Lung microvascular endothelial cell (primary cell): Measurements from ENCODE around the gene CCDC183. TPM values are rescaled to one million over a fixed set of nuclear protein-coding genes. Genes with fewer than 3 reads are reported as not detected.
"Not testable (repeated sequence)": the region's sequence is repeated elsewhere in the genome, so short reads cannot be mapped to it uniquely, and the experiment has no call there.

Experiments
- DNase-seq, 2 donors: peaks; one replicate each; pipeline versions ENCODE4 v3.0.0 to v3.0.0-alpha.2; 2010; ENCODE audit warnings: low read depth in 2 of 2
- total RNA-seq: library from RNA; depleted of rRNA; stranded (reverse); fragments of >200 nt; gene quantifications from 2 replicates; pipeline ENCODE4 v1.2.1, GENCODE V29; 2014

Gene CCDC183
- total RNA-seq, 1 donor from 2014 or later: 1.4 TPM

DNA sequence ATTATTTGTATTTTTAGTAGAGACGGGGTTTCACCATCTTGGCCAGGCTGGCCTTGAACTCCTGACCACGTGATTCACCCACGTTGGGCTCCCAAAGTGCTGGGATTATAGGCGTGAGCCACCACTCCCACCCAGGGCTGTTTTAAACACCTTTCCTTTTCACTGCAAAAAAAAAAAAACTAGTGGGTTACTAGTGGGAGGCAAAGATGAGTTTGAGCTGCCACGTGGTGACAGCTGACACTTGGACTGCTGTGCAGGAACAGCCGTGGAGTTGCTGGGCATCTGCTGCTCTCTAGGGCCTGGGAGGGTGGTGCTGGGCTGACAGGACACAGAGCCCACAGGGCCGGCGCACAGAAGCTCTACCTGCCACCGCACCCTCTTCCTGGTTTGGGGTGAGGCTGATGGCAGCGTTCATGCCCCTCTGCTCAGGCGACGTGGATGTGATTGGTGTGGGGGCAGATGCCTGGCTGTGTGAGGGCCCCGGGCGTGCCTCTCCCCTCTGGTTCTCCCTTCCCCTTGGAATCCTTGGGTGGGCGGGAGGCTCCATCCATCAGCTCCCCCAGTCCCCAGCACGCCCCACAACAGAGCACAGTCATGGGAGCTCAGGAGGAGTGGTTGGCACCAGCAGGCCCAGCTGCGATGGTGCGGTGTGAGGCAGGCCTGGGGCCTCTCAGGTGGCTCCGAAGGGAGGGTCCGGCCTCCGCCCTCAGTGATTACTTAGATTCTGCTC lies 28.5 kb downstream of the CCDC183 start:
- no peak for DNase-seq

DNA sequence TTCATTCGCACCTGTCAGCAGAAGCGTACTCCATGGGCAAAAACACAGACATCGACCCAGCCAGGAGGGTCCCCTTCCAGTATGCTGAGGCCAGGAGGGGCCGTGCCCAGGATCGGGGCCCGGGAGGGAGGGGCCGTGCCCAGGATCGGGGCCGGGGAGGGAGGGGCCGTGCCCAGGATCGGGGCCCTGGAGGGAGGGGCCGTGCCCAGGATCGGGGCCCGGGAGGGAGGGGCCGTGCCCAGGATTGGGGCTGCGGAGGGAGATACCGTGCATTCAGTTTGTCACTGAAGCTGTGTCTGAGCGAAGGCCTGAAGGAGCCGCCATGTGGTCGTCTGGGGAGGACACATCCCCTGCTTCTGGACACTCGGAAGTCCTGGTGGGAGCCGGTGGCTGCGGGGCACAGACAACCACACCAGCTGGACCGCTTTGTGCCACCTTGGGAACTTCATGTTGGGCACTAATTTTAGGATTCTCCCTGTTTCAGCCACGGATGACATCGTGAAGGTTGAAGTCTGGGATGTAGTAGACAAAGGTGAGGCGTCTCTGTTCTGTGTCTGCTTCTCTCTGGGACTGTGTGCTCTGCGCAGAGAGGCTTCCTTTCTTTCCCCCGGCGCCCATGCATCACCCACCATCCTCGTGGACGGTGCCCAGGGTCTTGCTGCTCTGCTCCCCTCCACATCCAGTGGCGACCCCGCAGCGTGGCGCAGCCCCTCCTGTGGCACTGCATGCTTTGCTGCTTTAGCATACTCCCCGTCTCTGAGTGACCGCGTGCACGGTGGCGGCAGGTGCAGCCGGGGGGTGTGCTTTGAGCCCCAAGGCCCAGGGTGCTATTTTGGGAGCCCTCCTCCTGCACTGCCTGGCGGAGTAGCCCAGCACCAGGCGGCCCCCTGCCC lies 29.4 kb downstream of the CCDC183 start:
- no peak for DNase-seq

DNA sequence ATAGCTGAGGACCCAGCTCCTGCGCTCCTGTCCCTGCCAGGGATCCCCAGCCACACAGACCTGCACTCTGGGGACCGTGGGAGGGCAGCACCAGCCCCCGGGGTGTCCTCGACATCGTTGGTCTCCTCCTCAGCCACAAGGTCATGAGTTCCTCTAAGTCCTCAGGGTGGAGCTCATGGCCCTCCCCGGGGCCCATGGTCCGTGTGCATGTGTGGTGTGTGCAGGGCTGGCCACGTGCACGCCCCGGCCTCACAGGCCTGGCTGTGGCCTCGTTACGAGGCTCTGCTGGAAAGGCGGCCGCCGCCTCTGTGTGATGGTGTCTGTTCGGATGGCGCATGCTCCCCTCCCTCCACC lies 30.0 kb downstream of the CCDC183 start:
- no peak for DNase-seq

DNA sequence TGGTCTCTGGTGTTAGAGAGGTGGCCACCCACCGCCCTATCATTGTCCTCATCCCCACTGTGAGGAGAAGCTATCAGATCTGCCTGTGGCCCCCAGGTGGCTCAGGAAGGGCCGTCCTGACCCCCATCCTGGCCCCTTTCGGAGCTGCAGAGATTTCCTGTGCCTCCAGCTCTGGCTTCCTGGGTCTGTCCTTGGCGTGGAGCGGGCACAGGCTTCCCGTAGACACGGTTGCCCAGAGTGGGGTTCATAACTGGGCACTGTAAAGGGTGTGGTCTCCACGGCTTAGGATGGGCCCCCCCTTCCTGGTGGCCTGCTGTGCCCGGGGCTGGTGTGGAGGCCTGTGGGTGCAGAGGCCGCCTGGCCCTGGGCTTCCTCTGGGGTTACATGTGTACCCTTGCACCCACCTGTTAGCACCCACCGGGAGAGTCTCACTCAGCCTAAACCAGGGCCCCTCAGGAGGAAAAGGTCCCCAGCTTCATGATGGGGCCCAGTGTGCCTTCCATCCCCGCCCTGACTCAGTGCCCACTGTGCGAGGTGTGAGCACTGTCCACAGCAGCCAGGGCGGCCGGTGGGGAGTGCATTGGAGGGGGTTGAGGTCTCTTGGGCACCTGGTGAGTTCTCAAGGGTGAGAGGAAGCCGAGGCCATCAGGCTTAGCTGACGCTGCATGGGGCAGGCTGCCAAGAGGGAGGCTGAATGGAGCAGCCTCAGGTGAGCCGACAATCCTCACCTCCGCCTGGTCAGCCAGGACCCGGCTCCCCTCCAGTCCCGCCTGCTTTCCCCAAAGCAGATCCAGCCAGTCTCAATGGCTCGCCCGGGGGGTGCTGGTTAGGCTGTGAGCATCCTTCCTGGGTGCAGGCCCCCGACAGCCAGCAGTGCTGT lies 30.8 kb downstream of the CCDC183 start:
- no peak for DNase-seq

DNA sequence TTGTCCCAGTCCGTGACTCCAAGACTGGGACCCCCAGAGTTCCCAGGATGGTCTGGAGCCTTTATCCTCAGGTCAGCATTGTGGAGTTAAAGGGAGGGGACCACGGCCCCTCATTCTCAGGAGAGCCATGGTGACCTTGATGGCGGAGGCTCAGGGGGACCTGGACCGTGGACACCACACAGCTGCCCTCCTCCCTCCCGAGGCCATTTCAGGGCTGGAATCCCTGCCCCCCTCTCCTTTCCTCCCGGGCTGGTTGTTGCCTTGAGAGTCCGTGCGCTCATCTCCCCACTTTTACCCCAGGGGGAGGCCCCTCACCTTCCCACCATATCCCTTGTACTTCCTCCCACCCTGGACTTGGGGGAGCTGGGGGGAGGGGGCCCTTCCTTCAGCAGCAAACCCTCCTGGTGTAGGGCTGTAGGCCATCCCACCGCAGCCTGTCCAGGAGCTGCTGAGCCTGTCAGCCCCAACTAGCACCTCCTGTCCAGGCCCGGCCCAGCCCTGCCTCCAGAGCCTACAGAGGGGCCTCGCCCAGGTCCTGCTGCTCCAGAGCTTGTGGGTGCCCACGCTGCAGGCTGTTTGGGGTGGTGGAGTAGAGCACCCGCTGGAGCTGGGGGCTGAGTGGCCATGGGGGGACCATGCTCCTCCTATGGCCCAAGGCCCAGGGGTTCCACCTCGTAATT lies 31.8 kb downstream of the CCDC183 start:
- no peak for DNase-seq

DNA sequence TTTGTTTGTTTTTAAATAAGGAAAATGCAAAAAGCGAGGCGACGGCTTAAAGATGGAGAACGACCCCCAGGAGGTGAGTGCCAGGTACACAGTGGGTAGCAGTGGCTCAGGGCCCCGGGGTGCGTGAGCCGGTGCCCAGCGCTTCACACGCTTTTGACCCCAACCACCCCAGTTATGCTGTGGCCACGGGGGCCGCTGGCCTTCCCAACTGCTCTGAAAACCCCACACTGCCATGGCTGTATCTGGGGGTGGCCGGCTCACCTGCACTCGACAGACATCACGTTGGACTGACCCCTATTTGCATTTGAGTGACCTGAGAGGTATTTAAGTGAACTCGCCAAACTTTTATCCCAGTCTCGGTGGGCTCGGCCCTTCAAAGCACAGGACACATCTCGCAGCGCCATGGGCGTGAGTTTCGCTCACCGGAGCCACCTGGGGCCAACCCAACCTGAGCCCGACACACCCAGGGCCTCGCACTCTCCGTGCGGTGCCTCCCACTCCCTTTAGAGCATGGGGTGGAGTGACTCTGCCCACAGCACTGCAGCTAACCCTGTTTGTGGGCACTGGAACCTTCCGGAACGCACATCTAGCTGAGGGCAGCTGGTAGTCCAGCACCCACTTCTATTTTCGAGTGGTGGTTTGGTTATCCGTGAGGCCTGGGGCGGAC lies 32.5 kb downstream of the CCDC183 start:
- no peak for DNase-seq

DNA sequence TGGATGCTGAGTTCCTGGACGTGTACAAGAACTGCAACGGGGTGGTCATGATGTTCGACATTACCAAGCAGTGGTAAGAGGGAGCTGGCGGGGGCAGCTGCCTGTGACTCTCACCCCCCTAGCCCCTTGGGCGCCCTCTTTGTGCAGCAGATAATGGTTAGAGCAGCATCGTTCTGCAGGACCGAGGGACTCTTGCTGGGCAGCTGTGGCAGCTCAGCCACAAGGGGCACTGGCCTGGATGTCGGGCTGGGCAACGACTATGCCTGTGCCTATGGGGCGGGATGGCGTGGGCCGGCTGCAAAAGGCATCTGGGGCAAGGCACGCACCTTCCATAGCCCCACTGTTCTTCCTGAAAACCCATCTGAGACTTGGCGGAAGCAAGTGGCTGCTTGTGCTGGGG lies 33.3 kb downstream of the CCDC183 start:
- DNase-seq: no peak

DNA sequence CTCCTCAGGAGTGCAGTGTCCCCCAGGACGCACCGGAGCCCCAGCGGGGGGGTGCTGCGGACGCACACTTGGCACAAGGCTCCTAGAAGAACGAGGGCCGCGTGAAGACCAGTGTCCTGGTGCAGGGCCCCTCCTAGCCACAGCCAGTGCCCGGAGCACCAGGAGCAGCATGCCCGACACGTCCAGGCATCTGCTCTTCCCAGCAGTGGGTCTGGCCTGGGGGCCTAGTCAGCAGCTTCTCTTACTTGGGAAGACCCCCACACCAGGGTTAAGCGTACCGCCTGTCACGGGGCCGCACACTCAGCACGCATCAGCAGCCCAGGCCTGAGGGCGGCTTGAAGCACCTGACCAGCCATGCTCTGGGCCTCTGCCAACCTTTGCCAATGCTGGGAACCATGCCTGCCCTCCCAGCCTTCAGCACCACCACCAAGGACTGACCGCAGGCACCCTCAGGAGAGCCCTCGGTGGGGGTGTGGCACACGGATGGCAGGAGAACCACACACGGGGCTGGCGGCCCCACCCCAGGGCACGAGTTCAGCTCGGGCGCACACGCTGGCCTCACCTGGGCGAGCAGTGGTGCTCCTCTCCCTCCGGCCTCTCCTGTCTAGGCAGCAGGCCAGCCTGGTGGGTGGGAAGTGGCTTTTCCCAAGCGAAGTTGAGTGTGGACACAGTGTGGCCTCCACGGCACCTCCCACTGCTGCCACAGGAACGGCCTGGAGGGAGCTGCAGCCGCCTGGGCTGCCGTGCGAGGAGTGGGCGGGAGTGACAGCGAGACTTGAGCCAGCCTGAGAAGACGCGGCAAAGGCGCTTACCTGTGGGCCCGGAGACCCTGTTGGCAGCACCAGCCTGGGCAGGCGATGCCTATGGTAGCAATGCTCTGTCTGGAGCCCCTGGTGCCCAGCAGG lies 34.1 kb downstream of the CCDC183 start:
- DNase-seq: no peak

DNA sequence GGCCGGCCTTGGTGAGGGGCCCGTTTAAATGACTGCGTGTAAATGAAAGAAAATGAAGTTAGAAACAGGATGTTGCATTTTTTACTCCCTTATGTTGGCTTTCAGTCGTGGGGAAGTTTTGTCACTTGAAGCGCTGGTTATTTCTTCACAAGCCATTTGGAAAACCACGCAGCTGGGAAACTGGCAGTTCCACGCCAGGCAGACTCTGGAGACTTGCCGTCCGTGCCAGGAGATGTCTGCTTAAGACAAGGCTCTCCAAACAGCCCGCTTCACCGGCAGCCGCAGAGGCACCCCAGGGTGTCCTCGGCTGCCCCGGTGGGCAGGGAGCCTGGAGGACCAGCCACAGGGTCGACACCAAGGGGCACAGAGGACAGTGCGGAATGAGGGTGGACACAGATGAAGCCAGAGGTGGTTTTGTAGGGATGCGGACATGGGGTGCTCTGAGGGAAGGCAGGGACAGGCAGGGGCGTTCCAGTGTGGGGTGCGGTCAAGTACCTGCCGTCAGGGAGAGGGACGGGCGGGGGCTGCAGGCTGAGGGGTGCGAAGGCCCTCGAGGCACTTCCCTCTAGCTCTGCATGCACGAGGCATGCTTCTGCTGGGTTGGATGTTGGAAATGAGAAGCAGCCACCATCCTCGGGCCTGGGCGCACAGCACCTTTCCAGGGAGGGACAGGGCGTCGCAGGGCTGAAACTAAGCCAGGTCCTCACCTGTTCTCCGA lies 35.0 kb downstream of the CCDC183 start:
- DNase-seq: no peak

DNA sequence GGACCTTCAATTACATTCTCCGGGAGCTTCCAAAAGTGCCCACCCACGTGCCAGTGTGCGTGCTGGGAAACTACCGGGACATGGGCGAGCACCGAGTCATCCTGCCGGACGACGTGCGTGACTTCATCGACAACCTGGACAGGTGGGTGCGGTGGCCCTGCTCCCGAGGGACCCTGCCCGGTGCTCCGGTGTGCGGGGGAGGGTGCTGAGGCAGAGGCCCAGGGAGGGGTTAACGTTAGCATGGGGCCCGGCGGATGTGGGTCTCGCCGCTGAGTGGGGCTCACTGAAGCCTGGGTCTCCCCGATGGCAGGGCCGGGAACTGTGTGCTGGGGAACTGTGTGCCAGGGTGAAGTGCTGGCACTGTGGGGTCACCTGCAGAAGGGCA lies 35.6 kb downstream of the CCDC183 start:
- no peak for DNase-seq

DNA sequence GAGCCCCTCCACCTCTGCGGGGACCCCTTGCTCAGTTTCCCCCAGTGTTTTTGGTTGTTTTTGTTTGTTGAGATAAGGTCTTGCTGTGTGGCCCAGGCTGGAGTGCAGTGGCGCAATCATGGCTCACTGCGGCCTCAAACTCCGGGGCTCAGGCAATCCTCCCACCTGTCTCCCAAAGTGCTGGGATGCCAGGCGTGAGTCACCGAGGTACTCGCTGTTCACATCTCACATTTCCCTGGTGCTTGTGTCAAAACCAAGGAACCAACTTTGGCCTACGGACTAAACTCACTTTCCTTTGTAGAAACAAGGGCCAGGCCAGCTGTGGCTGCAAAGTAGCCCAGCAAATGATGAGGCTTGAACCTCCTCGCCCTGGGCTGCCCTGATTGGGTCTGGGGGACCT lies 36.4 kb downstream of the CCDC183 start:
- no peak for DNase-seq

DNA sequence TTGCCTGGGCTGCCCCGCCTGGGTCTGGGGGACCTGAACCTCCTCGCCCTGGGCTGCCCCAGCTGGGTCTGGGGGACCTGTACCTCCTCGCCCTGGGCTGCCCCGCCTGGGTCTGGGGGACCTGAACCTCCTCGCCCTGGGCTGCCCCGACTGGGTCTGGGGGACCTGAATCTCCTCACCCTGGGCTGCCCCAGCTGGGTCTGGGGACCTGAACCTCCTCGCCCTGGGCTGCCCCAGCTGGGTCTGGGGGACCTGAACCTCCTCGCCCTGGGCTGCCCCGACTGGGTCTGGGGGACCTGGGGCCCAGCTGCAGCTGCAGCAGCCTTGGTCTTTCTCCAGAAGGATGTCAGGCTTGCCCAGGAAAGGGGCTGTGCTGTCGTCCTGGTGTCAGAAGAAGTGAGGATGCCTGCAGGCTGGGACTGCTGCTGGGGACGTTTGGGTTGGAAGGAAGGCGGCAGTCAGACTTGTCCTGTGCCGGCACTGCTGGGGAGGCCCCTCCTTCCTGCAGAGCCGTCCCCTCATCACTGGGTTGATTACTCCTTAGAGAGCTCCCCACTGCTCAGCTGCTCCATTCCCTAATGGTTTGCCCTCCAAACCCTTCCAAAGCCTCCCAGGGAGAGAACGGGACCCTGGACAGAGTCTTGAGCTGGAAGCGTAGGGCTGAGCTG lies 37.4 kb downstream of the CCDC183 start:
- not testable (repeated sequence) for DNase-seq

DNA sequence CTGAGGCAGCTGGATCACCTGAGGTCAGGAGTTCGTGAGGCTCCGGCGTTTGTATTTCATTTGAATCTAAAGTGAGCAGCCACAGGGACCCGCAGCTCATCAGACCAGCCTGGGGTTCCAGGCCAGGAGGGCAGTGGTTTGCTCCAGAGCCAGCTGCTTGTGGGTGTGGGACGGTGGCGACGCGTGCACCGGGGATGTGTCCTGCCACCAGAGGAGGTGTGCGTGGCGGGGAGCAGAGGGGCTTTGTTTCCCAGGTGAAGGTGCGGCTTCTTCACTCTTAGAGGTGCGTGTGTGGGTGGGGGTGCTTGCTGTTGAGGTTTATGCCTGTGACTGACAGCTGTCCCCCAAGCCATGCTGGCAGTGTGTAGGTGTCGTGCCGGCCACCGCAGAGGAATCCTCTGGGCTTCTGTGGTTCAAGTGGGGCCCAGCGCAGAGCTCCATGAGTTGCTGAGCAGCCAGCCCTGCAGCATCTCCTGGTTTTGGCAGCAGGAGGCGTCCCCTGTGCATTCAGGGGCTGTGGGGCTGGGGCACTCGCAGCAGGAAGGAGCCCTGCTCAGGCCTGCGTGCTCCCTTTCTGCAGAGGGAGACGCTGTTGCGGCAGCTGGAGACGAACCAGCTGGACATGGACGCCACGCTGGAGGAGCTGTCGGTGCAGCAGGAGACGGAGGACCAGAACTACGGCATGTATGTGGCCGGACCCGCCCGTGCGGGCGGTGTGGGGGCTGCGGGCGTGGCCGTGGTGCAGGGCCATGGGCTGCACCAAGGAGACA lies 39.2 kb downstream of the CCDC183 start:
- no peak for DNase-seq

DNA sequence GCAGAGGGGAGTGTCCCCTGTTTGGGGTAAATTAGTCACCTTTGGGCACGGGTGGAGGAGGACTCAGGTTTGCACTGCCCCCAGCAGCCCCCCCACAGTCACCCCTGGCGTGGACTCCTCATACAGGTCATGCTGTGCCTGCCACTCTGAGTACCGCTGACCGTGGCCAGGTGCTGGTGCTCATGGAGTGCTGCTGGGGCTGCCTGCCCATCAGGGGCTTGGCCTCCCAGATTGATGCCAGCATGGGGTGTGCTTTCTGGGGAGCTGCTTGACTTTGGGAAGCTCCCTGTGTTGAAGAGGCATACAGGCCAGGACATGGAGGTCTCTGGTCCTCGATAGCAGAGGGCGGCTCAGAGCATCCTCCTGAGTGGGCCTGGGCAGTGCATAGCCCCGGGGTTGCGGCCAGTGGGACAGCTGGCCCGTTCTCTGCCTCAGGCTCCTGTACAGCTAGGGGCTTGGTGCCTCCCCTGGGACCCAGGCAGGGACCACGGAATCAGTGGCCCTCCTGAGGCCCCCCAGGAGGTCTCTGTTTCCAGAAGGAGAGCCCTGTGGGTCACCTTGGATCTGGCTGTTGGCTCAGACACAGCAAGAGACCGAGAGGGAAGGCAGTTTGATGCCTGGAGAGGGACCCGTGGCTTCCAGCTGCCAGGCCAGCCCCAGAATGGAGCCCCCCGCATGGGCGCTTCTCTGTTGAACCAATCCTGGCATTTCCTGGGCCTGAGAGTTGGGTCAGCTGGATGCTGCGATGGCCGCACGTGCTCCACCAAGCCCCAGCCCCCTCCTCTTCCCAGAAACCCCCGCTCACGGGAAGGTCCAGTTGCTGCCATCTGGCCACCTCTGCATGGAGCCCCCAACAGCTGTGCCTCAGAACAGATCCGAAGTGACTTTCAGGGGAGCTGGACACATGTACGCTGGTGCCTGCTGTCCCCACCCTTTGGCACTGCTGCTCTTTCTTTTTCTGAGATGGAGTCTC lies 40.1 kb downstream of the CCDC183 start:
- DNase-seq: no peak

DNA sequence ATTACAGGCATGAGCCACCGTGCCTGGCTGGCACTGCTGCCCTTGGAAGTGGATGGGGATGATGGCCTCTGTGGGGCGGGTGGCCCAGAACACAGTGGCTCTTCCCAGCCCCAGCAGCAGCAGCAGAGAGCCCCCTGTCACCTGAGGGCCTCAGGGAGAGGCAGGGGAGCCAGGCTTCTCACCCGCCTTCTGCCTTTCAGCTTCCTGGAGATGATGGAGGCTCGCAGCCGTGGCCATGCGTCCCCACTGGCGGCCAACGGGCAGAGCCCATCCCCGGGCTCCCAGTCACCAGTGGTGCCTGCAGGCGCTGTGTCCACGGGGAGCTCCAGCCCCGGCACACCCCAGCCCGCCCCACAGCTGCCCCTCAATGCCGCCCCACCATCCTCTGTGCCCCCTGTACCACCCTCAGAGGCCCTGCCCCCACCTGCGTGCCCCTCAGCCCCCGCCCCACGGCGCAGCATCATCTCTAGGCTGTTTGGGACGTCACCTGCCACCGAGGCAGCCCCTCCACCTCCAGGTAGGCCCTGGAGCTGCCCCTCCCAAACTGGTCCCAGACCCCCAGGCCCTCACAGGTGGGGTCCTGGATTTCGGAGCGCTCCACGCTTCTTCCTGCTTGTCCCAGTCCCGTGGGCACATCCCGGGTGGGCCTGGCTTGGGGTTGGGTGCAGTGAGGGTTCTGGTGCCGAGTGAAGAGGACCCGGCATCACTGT lies 41.2 kb downstream of the CCDC183 start:
- no peak for DNase-seq

DNA sequence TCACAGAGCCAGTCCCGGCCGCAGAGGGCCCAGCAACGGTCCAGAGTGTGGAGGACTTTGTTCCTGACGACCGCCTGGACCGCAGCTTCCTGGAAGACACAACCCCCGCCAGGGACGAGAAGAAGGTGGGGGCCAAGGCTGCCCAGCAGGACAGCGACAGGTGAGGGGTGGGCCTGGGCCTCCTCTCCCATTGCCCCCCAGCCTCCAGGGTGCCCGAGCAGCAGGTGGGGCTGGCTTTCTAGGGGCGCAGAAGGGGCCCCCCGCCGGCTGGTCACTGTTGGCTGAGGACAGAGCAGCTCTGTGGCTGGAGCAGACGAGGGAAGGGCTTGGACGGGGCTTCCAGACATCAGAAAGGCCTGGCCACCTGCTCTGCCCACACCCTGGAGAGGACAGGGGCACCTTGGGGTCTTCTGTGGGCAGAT lies 41.7 kb downstream of the CCDC183 start:
- DNase-seq: not testable (repeated sequence)
